GM12873 (cell line): ENCODE data around the gene TMEM248.

Source experiments
- TF ChIP-seq, protein P1 (sequence below): IDR thresholded peaks from 2 replicates; pipeline ENCODE4 v1.5.1; 2012; ENCODE audit warnings: low read depth, mild to moderate bottlenecking, moderate library complexity, low read length, control low read depth; ENCODE audit not compliant: insufficient read depth; ENCODE audit errors: missing control alignments

Gene TMEM248

GRCh38 chr7:66896441-66896840 lies 24.6 kb upstream of the TMEM248 start:
- TF ChIP-seq, protein P1, sequence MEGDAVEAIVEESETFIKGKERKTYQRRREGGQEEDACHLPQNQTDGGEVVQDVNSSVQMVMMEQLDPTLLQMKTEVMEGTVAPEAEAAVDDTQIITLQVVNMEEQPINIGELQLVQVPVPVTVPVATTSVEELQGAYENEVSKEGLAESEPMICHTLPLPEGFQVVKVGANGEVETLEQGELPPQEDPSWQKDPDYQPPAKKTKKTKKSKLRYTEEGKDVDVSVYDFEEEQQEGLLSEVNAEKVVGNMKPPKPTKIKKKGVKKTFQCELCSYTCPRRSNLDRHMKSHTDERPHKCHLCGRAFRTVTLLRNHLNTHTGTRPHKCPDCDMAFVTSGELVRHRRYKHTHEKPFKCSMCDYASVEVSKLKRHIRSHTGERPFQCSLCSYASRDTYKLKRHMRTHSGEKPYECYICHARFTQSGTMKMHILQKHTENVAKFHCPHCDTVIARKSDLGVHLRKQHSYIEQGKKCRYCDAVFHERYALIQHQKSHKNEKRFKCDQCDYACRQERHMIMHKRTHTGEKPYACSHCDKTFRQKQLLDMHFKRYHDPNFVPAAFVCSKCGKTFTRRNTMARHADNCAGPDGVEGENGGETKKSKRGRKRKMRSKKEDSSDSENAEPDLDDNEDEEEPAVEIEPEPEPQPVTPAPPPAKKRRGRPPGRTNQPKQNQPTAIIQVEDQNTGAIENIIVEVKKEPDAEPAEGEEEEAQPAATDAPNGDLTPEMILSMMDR = no peak

GRCh38 chr7:66899552-66900280 lies 21.3 kb upstream of the TMEM248 start:
- TF ChIP-seq, protein P1 = no peak

- TF ChIP-seq, protein P1 = no peak
Measured at GRCh38 chr7:66901941-66902843, 18.8 kb upstream of the TMEM248 start.

GRCh38 chr7:66902844-66903180 lies 18.2 kb upstream of the TMEM248 start:
- TF ChIP-seq, protein P1 = no peak

- TF ChIP-seq, protein P1 = no peak
Measured at GRCh38 chr7:66903360-66904062, 17.5 kb upstream of the TMEM248 start.

DNA sequence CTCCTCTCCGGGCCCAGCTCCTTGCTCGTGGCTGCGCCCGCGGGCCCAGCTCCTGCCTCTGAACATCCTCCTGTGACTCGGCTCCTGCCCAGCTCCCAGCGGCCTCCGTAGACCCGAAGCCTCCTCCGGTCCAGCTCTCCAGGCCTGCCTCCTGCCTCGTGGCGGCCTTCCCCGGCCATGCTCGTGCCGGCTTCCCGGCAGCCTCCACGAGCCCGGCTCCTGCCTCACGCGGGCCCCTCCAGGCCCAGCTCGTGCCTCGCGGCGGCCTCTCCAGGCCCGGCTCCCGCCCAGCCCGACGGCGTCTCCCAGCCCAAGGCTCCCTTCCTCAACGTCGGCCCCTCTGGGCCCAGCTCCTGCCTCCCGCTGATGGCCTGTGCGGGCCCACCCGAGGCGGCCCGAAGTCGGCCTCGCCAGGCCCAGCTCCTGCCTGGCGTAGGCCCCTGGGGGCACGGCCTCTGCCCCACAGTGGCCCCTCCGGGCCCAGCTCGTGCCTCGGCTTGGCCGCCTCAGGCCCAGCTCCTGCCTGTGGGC lies 16.9 kb upstream of the TMEM248 start:
- TF ChIP-seq, protein P1 = no peak

DNA sequence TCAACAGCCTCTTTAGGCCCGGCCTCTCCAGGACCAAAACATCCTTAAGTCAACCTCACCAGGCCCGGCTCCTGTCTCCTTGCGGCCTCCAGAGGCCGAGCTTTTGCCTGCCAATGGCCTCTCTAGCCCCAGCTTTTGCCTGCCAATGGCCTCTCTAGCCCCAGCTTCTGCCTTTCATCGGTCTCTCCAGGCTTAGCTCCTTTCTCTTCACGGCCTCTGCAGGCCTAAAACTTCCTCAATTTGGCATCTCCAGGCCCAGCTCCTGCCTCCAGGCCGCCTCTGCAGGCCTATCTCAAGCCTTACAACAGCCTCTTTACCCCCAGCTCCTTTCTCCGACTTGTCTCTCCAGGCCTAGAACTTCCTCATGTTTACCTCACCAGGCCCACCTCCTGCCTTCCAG lies 15.7 kb upstream of the TMEM248 start:
- TF ChIP-seq, protein P1 = no peak
